Measurements from ENCODE around the gene CCNDBP1.

- TF ChIP-seq, protein P1, sequence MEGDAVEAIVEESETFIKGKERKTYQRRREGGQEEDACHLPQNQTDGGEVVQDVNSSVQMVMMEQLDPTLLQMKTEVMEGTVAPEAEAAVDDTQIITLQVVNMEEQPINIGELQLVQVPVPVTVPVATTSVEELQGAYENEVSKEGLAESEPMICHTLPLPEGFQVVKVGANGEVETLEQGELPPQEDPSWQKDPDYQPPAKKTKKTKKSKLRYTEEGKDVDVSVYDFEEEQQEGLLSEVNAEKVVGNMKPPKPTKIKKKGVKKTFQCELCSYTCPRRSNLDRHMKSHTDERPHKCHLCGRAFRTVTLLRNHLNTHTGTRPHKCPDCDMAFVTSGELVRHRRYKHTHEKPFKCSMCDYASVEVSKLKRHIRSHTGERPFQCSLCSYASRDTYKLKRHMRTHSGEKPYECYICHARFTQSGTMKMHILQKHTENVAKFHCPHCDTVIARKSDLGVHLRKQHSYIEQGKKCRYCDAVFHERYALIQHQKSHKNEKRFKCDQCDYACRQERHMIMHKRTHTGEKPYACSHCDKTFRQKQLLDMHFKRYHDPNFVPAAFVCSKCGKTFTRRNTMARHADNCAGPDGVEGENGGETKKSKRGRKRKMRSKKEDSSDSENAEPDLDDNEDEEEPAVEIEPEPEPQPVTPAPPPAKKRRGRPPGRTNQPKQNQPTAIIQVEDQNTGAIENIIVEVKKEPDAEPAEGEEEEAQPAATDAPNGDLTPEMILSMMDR (IDR thresholded peaks at IDR 0.05; ENCODE audit: low read depth, low read length), result no peak
- TF ChIP-seq EZH2phosphoT487 (IDR thresholded peaks at IDR 0.05; ENCODE audit: low read depth), result no peak
These were observed 58.9 kb downstream of the CCNDBP1 start for GRCh38 chr15:43244092-43244491.

All from OCI-LY3 (cell line).